NCI-H1417 (cell line): ENCODE measurements around the gene KAT2B.
"Not testable (repeated sequence)": the region's sequence is repeated elsewhere in the genome, so short reads cannot be mapped to it uniquely, and the experiment has no call there.

Source experiments
- DNase-seq, 3 experiments: peaks; one replicate each; lab custom pipeline; 2025; lab: John Stamatoyannopoulos, UW

Gene KAT2B

GRCh38 chr3:20041197-20041780 is 1.0 kb downstream of the KAT2B start:
- peak; percentile 21 to 73 (median 62) for DNase-seq

- no peak for DNase-seq
Observed at GRCh38 chr3:20042331-20042730, 2.1 kb downstream of the KAT2B start.

- DNase-seq, result no peak
Observed at GRCh38 chr3:20043396-20043795, 3.1 kb downstream of the KAT2B start.

- no peak for DNase-seq
Observed at GRCh38 chr3:20043825-20044224, 3.6 kb downstream of the KAT2B start.

GRCh38 chr3:20045141-20045540 is 4.9 kb downstream of the KAT2B start:
- DNase-seq, result not testable (repeated sequence)

- no peak for DNase-seq
Observed at GRCh38 chr3:20046556-20046955, 6.3 kb downstream of the KAT2B start.

- DNase-seq, result no peak
Observed at GRCh38 chr3:20047341-20047779, 7.1 kb downstream of the KAT2B start.

DNA sequence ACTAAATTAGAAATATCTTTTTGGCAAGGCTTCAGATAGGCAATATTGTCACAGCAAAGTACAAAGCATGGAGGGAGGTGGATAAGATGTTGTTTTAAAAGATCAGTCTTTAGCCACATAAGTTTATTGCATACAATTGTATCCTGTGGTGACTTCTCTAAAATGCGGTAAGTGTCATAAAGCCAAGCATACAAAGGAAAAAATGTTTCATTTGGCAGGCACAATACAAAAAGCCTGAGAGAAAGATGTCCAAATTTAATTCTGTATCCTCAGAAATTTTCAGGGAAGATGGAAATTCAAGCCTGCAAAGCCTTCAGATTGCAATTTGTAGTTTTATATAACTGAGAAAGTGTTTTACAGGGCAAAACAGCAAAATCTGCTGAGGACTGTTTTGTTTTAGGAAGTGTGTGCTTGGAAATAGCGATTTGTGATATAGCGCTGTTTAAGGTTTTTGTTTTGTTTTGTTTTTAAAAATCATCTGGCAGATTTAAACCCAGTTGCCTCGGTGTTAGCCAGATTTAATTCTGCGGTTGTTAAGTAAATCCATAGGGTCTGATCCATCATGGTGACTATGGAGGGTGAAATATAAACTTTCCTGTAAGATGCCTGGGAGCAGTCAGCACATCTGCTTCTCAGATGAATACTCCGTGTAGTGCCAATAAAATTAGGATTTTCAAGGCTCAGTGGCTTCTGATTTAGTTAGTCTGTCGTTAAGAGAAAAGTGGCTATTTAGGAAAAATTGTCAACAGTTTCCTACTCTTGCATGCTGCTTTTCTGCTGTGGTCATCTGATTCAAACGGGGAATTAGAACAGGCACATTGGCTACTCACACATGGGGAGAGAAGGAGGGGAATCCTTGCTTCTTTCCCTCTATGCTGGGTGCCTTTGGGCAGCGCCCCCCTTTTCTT is 8.0 kb downstream of the KAT2B start:
- no peak for DNase-seq

GRCh38 chr3:20051123-20051806 is 11.0 kb downstream of the KAT2B start:
- no peak for DNase-seq

- no peak for DNase-seq
Observed at GRCh38 chr3:20052851-20053250, 12.6 kb downstream of the KAT2B start.

GRCh38 chr3:20054549-20054987 is 14.3 kb downstream of the KAT2B start:
- peak in 1 of 3 experiments; percentile 39 for DNase-seq

- DNase-seq, result peak in 1 of 3 experiments; percentile 30
Observed at GRCh38 chr3:20055020-20055775, 15.0 kb downstream of the KAT2B start.

DNA sequence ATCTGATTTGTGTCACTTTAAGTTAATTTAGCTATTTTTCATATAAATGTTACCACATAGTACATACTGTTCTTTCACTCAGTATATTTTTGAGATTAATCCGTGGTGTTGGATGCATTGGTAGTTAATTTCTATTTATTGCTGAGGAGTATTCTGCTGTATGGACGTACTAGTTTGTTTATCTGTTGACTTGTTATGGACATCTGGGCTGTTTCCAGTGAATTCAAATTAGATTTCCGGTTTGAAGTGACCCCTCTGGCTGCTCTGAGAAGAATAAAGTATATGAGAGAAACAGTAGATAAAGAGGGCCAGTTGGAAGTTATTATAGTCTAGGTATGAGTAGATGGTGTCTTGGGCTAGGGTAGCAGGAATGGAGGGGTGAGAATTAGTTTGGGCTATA is 15.6 kb downstream of the KAT2B start:
- no peak for DNase-seq

- peak in 1 of 3 experiments; percentile 4 for DNase-seq
Observed at GRCh38 chr3:20056725-20057611, 16.7 kb downstream of the KAT2B start.

DNA sequence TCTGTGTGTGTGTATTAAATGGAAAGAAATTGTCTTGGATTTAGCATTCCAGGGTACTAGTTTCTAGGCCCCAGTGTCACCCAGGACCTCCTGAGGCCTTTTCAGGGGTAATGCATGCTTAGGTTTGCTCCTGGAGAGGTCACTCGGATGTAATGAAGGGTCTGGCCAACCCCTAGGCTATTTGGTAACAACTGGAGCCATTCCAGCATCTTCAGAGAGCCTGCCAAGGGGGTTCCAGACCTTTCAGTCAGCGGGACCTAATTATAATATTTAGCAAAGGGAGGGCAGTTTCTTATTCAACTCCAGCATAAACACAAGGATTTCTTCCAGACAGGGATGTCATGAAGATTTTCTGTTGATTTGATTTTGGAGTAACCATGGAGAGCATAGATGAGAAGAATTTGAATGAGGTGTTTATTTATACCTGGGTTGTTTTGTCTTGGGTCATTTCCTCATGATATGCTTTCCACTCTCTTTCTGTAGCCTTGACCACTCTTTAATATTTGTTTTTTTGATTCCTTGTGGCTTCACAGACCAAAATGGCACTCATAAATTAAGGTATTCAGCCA is 17.4 kb downstream of the KAT2B start:
- no peak for DNase-seq

GRCh38 chr3:20059929-20060328 is 19.7 kb downstream of the KAT2B start:
- no peak for DNase-seq

- peak in 1 of 3 experiments; percentile 1 for DNase-seq
Observed at GRCh38 chr3:20060974-20061685, 20.9 kb downstream of the KAT2B start.

DNA sequence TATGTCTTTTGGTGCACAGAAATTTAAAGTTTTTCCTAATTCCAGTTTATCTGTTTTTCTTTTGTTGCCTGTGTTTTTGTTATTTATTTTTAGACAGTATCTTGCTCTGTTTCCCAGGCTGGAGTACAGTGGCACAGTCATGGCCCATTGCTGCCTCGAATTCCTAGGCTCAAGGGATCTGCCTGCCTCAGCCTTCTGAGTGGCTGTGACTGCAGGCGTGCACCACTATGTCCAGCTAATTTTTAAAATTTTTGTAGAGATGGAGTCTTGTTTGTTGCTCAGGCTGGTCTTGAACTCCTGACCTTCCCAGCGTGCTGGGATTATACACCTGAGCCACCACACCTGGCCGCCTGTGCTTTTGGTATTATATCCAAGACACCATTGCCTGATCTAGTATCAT is 22.8 kb downstream of the KAT2B start:
- no peak for DNase-seq

- DNase-seq, result no peak
Observed at GRCh38 chr3:20064387-20064786, 24.1 kb downstream of the KAT2B start.
